HG02870 (cell line): ENCODE results near the gene SEC31B.

Experiments
- ATAC-seq: cut with Tn5 transposase; IDR thresholded peaks from one replicate; pipeline ENCODE4 v1.9.1; 2021; ENCODE audit warnings: mild to moderate bottlenecking, moderate library complexity; ENCODE audit not compliant: unreplicated experiment

The SEC31B gene

GRCh38 chr10:100448951-100449350 is 70.7 kb downstream of the SEC31B start:
- no peak for ATAC-seq

GRCh38 chr10:100447663-100448062 is 72.0 kb downstream of the SEC31B start:
- ATAC-seq, result no peak

DNA sequence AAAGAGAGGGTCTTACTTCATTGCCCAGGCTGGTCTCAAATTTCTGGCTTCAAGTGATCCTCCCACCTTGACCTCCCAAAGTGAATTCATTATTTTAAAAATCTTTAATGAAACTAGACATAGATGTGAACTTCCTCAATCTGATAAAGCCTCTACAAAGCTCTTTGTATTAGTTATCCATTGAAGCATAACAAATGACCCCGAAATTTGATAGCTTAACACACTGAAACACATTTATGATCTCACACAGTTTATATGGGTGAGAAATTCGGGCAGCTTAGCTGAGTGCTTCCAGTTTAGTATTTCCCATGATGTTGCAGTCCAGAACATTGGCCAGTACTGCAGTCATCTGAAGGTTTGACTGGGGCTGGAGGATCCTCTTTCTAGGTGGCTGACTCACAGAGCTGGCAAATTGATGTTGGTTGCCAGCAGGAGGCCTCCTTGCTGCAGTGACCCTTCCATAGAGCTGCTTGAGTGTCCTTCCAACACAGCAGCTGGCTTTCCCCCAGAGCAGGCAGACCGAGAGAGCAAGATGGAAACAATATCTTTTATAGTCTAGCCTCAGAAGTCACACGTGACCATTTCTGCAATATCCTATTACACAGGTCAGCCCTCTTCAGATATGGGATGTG is 73.4 kb downstream of the SEC31B start:
- no peak for ATAC-seq

DNA sequence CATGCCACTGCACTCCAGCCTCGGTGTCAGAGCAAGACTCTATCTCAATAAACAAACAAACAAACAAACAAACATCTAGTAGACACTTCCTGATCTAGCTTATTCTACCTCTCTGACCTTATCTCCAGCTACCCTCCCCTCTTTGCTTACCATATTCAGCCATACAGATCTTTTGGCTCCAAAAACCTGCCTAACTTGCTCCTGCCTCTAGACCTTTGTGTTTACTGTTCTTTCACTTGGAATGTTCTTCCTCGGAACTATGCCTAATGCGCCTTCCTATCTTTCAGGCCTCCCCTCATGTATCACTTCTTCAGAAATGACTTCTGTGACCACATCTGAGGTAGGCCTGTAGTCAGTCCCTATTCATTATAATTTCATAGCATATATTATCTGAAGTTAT is 77.1 kb downstream of the SEC31B start:
- ATAC-seq, result no peak

- no peak for ATAC-seq
These were observed 80.9 kb downstream of the SEC31B start for GRCh38 chr10:100438674-100439315.
